ENCODE data around the gene IBA57. TPM values are rescaled to one million over a fixed set of nuclear protein-coding genes. Genes with fewer than 3 reads are reported as not detected.

IBA57 gene
- total and polyA plus RNA-seq, 2 of the 8 experiments (the other 6 are each of a cell fraction or from before 2014, with no cell fraction given), result 2.6 to 5.9 TPM

DNA sequence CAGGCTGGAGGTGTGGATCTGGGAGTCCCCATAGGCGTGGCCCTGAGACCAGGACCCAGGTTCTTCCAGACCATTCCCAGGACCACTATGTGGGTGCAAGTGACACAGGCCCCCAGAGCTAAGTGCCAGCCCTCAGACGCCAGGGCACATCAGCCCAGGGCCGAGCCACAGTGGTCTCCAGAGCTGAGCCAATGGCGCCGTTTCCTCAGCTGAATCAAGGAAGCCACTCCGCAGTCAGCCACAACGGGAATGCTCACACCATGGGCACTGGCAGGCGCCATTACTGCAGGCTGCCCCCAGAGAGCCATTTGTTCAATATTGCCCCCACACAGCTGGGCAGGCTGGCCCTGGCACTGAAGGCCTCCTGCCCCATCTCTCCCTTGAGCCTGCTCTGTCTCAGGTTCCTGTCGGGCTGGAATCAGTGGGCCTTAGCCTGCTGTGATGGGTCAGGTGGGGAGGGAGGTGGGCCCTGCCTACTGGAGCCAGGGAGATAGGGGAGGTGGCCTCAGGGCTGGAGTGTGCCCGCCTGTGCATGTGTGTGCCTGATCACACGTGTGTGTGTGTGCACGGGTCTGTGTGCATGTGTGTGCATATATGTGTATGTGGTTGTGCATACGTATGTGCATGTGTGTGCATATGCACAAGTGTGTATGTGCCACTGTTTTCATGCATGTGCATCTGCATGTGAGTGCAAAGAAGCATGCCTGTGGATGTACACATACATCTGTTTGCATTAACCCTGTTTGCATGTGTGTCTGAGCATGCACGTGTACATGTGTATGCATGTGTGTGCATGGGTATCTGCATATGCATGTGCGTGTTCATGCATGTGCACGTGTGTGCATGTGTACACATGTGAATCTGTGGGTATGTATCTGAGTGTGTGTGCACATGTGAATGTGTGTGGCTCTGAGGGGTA lies 9.7 kb upstream of the IBA57 start (continued):
- TF ChIP-seq GTF2F1 (IDR thresholded peaks at IDR 0.05; ENCODE audit: borderline replicate concordance, low read depth, low read length), result no peak
- no peak for TF ChIP-seq JUND (IDR thresholded peaks at IDR 0.05; ENCODE audit: low read length)
